Measurements from ENCODE around the gene GFER. TPM values are rescaled to one million over a fixed set of nuclear protein-coding genes. Genes with fewer than 3 reads are reported as not detected.
"Not testable (repeated sequence)": the region's sequence is repeated elsewhere in the genome, so short reads cannot be mapped to it uniquely, and the experiment has no call there.

The GFER gene
- total and polyA plus RNA-seq, 4 donors, result 7.4 to 63.5 (median 25.6) TPM

- H3K27ac ChIP-seq (ENCODE audit: low read depth in 1 of 2, low read length in 1 of 2), result peak within 1 kb of the TSS; percentile 91 to 95
- 0 to 1% methylated on average over 62 to 79 of the region's 79 CpGs for WGBS, 2 donors
- peaks cover 5 to 30% (median 7%) of the 10 kb centered on the region in 5 donors for H3K4me1 ChIP-seq (ENCODE audit: control insufficient read depth in 5 of 5, insufficient read depth in 5 of 5, low read length in 5 of 5)
- peak; percentile 95 for ATAC-seq (ENCODE audit: insufficient read depth, low FRiP score)
- no peaks in the 10 kb centered on the region for H3K9me3 ChIP-seq (ENCODE audit: control insufficient read depth in 4 of 4, insufficient read depth in 3 of 4, low read length in 3 of 4)
- peaks cover 0 to 2% (median 0%) of the 10 kb centered on the region in 3 donors for H3K27me3 ChIP-seq (ENCODE audit: control insufficient read depth in 3 of 3, insufficient read depth in 3 of 3, low read length in 2 of 3)
- peak within 1 kb of the TSS; percentile 91 for H3K4me3 ChIP-seq
- peaks cover 7 to 20% (median 14%) of the 10 kb centered on the region in 4 donors for H3K36me3 ChIP-seq (ENCODE audit: control insufficient read depth in 4 of 4, insufficient read depth in 4 of 4, low read length in 4 of 4)
- TF ChIP-seq, protein P1, sequence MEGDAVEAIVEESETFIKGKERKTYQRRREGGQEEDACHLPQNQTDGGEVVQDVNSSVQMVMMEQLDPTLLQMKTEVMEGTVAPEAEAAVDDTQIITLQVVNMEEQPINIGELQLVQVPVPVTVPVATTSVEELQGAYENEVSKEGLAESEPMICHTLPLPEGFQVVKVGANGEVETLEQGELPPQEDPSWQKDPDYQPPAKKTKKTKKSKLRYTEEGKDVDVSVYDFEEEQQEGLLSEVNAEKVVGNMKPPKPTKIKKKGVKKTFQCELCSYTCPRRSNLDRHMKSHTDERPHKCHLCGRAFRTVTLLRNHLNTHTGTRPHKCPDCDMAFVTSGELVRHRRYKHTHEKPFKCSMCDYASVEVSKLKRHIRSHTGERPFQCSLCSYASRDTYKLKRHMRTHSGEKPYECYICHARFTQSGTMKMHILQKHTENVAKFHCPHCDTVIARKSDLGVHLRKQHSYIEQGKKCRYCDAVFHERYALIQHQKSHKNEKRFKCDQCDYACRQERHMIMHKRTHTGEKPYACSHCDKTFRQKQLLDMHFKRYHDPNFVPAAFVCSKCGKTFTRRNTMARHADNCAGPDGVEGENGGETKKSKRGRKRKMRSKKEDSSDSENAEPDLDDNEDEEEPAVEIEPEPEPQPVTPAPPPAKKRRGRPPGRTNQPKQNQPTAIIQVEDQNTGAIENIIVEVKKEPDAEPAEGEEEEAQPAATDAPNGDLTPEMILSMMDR (IDR thresholded peaks at IDR 0.05; ENCODE audit: control extremely low read depth, extremely low read depth), result peak; percentile 59
- peak within 1 kb of the TSS; percentile 55 to 58 for H3K9ac ChIP-seq (ENCODE audit: insufficient read depth in 1 of 2, low read length in 2 of 2)
- DNase-seq, result peak; percentile 86 to 94 (median 92)
Measured at GRCh38 chr16:1959269-1960039, 24.5 kb upstream of the GFER start, which contains the start of gene NDUFB10. Gene NDUFB10 (plus strand): TSS chr16:1959538. CDS start chr16:1959625, 87 bp downstream.

GRCh38 chr16:1960665-1961630 is 23.0 kb upstream of the GFER start:
- H3K36me3 ChIP-seq (ENCODE audit: control insufficient read depth in 4 of 4, insufficient read depth in 4 of 4, low read length in 4 of 4), result peaks cover 7 to 20% (median 16%) of the 10 kb centered on the region in 4 donors
- peaks cover 0 to 2% (median 0%) of the 10 kb centered on the region in 3 donors for H3K27me3 ChIP-seq (ENCODE audit: control insufficient read depth in 3 of 3, insufficient read depth in 3 of 3, low read length in 2 of 3)
- peaks cover 5 to 37% (median 10%) of the 10 kb centered on the region in 5 donors for H3K4me1 ChIP-seq (ENCODE audit: control insufficient read depth in 5 of 5, insufficient read depth in 5 of 5, low read length in 5 of 5)
- H3K4me3 ChIP-seq, result no peak overlapping the region
- DNase-seq, result peak in 1 of 3 donors; percentile 4
- peak overlapping the region in 1 of 2 donors; percentile 26 for H3K27ac ChIP-seq (ENCODE audit: low read depth in 1 of 2, low read length in 1 of 2)
- no peaks in the 10 kb centered on the region for H3K9me3 ChIP-seq (ENCODE audit: control insufficient read depth in 4 of 4, insufficient read depth in 3 of 4, low read length in 3 of 4)
- no peak overlapping the region for H3K9ac ChIP-seq (ENCODE audit: insufficient read depth in 1 of 2, low read length in 2 of 2)
- TF ChIP-seq, protein P1 (IDR thresholded peaks at IDR 0.05; ENCODE audit: control extremely low read depth, extremely low read depth), result no peak
- WGBS, 2 donors, result 57% methylated on average over 20 of the region's 20 CpGs
- ATAC-seq (ENCODE audit: insufficient read depth, low FRiP score), result no peak

- Histone ChIP-seq H3K27me3 (ENCODE audit: control insufficient read depth in 3 of 3, insufficient read depth in 3 of 3, low read length in 2 of 3) (peaks cover 0 to 2% (median 0%) of the 10 kb centered on the region in 3 donors), H3K4me3 (no peak overlapping the region), H3K36me3 (ENCODE audit: control insufficient read depth in 4 of 4, insufficient read depth in 4 of 4, low read length in 4 of 4) (peaks cover 7 to 20% (median 16%) of the 10 kb centered on the region in 4 donors), H3K9me3 (ENCODE audit: control insufficient read depth in 4 of 4, insufficient read depth in 3 of 4, low read length in 3 of 4) (no peaks in the 10 kb centered on the region), H3K4me1 (ENCODE audit: control insufficient read depth in 5 of 5, insufficient read depth in 5 of 5, low read length in 5 of 5) (peaks cover 5 to 37% (median 10%) of the 10 kb centered on the region in 5 donors), H3K9ac (ENCODE audit: insufficient read depth in 1 of 2, low read length in 2 of 2) (no peak overlapping the region), H3K27ac (ENCODE audit: low read depth in 1 of 2, low read length in 1 of 2) (no peak overlapping the region)
- ATAC-seq (ENCODE audit: insufficient read depth, low FRiP score), result no peak
- TF ChIP-seq, protein P1 (IDR thresholded peaks at IDR 0.05; ENCODE audit: control extremely low read depth, extremely low read depth), result no peak
- DNase-seq, result no peak
- WGBS, 2 donors, result 56 to 63% methylated on average over 6 of the region's 6 CpGs
Measured at GRCh38 chr16:1961651-1962067, 22.3 kb upstream of the GFER start.

DNA sequence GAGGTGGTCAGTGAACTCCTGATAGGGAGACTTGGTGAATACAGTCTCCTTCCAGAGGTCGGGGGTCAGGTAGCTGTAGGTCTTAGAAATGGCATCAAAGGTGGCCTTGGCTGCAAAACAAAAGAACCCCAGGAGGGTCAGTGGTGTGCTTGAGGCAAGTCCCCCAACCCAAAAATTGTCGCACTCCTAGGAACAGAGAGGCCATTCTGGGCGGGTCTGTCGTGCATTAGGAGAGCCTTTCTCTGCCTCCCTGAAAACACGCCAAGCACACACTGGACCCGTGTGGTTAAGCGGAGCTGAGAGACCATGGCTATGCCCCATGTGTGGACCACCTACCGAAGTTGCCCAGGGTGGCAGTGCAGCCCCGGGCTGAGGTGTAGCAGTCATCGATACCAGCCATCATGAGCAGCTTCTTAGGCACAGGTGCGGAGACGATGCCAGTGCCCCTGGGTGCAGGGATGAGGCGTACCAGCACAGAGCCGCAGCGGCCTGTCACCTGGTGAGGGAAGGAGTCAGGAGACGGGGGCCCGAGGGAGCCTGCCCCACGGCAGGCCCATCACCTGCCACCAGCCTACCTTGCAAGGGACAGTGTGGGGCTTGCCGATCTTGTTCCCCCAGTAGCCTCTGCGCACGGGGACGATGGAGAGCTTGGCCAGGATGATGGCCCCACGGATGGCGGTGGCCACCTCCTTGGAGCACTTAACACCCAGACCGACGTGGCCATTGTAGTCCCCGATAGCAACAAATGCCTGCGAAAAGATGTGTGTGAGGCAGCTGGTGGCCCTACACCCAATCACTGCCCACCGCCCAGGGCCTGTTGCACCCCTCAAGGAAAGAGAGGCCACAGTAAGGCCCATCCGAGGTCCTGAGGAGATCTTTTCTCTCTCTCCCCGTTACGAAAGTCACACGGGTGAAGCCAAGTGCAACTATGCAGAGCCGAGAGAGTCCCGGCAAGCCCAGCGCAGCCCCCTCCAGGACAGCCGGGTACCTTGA is 21.5 kb upstream of the GFER start:
- H3K27ac ChIP-seq (ENCODE audit: low read depth in 1 of 2, low read length in 1 of 2); ATAC-seq (ENCODE audit: insufficient read depth, low FRiP score); H3K9ac ChIP-seq (ENCODE audit: insufficient read depth in 1 of 2, low read length in 2 of 2); H3K9me3 ChIP-seq (ENCODE audit: control insufficient read depth in 4 of 4, insufficient read depth in 3 of 4, low read length in 3 of 4); H3K27me3 ChIP-seq (ENCODE audit: control insufficient read depth in 3 of 3, insufficient read depth in 3 of 3, low read length in 2 of 3); H3K4me3 ChIP-seq; DNase-seq: not testable (repeated sequence)
- H3K36me3 ChIP-seq (ENCODE audit: control insufficient read depth in 4 of 4, insufficient read depth in 4 of 4, low read length in 4 of 4), result peaks cover 7 to 20% (median 16%) of the 10 kb centered on the region in 4 donors
- WGBS, 2 donors, result 88 to 89% methylated on average over 31 to 37 of the region's 37 CpGs
- H3K4me1 ChIP-seq (ENCODE audit: control insufficient read depth in 5 of 5, insufficient read depth in 5 of 5, low read length in 5 of 5), result peaks cover 5 to 37% (median 10%) of the 10 kb centered on the region in 5 donors
